HepG2 (cell line): ENCODE measurements around the gene ASPHD1. TPM values are rescaled to one million over a fixed set of nuclear protein-coding genes. Genes with fewer than 3 reads are reported as not detected.
A peak's percentile ranks its signal among the peaks of the same experiment; 100 is the strongest.

Experiments used
- GPN1 ChIP-seq: sonication (generic); formaldehyde crosslinking; IDR thresholded peaks from 2 replicates; pipeline ENCODE4 v1.5.1; 2020; ENCODE audit warnings: missing genetic modification reagents, borderline replicate concordance
- KLF12 ChIP-seq: sonication (generic); formaldehyde crosslinking; IDR thresholded peaks from 2 replicates; pipeline ENCODE4 v1.4.0; 2020; ENCODE audit warnings: missing genetic modification reagents, borderline replicate concordance
- NAIF1 ChIP-seq: sonication (generic); formaldehyde crosslinking; IDR thresholded peaks from 2 replicates; pipeline ENCODE4 v1.5.0; 2020; ENCODE audit warnings: mild to moderate bottlenecking, missing genetic modification reagents, borderline replicate concordance
- PHF21A ChIP-seq: sonication (generic); formaldehyde crosslinking; IDR thresholded peaks from 2 replicates; pipeline ENCODE4 v1.5.0; 2020; ENCODE audit warnings: mild to moderate bottlenecking, missing genetic modification reagents
- PRDM4 ChIP-seq: sonication (generic); formaldehyde crosslinking; IDR thresholded peaks from 2 replicates; pipeline ENCODE4 v1.9.0; 2021; ENCODE audit warnings: missing genetic modification reagents, borderline replicate concordance
- RBFOX2 ChIP-seq: fragments of 200-400 bp; formaldehyde crosslinking; IDR thresholded peaks from 2 replicates; pipeline ENCODE4 v1.6.1; 2017; ENCODE audit warnings: low read depth, mild to moderate bottlenecking, low read length
- SSRP1 ChIP-seq: IDR thresholded peaks from 2 replicates; pipeline ENCODE4 v1.6.1; 2016; ENCODE audit warnings: control low read depth
- USF2 ChIP-seq, 2 experiments: sonication (generic) in 1 of 2; formaldehyde crosslinking in 1 of 2; IDR thresholded peaks; 2 replicates each; pipeline versions ENCODE4 v1.5.1 to v1.6.1; 2011 to 2020; ENCODE audit warnings: borderline replicate concordance in 1 of 2, low read depth in 1 of 2, low read length in 1 of 2, mild to moderate bottlenecking in 1 of 2, missing genetic modification reagents in 1 of 2, moderate library complexity in 1 of 2
- ZBTB8A ChIP-seq: sonication (generic); formaldehyde crosslinking; IDR thresholded peaks from 2 replicates; pipeline ENCODE4 v1.4.0; 2020; ENCODE audit warnings: mild to moderate bottlenecking, low read depth, missing genetic modification reagents, borderline replicate concordance
- ZKSCAN8 ChIP-seq: IDR thresholded peaks from 2 replicates; pipeline ENCODE4 v1.6.1; 2016; ENCODE audit warnings: borderline replicate concordance, missing genetic modification reagents, missing compliant biosample characterization
- ZNF260 ChIP-seq: sonication (generic); formaldehyde crosslinking; IDR thresholded peaks from 2 replicates; pipeline ENCODE4 v1.4.0; 2020; ENCODE audit warnings: missing genetic modification reagents, low read depth, mild to moderate bottlenecking, borderline replicate concordance
- ZNF782 ChIP-seq: sonication (generic); formaldehyde crosslinking; IDR thresholded peaks from 2 replicates; pipeline ENCODE4 v1.4.0; 2020; ENCODE audit warnings: missing genetic modification reagents, mild to moderate bottlenecking, borderline replicate concordance
- polyA plus RNA-seq, 8 experiments: library from polyadenylated mRNA; depleted of rRNA in 3 of 8; stranded (reverse) in 7 of 8; unstranded in 1 of 8; fragments of >200 nt; fragmentation: Illumina TruSeq in 4 of 8; extraction: Trizol in 4 of 8; gene quantifications; 2 replicates each; pipeline versions ENCODE4 v1.2.1 to v1.2.3, GENCODE V29; 2011 to 2016; ENCODE audit warnings: low read depth in 4 of 8, missing spikeins in 1 of 8, mixed read lengths in 1 of 8; ENCODE audit not compliant: insufficient read depth in 1 of 8
- total RNA-seq, 5 experiments: library from RNA; depleted of rRNA; stranded (reverse); fragments of >200 nt; fragmentation: Illumina TruSeq; extraction: Trizol; gene quantifications; 2 replicates each; pipeline ENCODE4 v1.2.3, GENCODE V29; 2016; ENCODE audit warnings: low read depth in 1 of 5
- TF ChIP-seq, protein P1 (sequence below): sonication (generic); formaldehyde crosslinking; IDR thresholded peaks from 2 replicates; pipeline ENCODE4 v1.4.0; 2020; ENCODE audit warnings: mild to moderate bottlenecking, missing genetic modification reagents
- TF ChIP-seq, protein P2 (sequence below): sonication (generic); formaldehyde crosslinking; conservative IDR thresholded peaks from 2 replicates; pipeline ENCODE4 v1.4.0; 2020; ENCODE audit warnings: missing genetic modification reagents
- TF ChIP-seq, protein P3 (sequence below): sonication (generic); formaldehyde crosslinking; IDR thresholded peaks from 2 replicates; pipeline ENCODE4 v1.4.0; 2020; ENCODE audit warnings: missing genetic modification reagents, borderline replicate concordance

Gene ASPHD1
- total and polyA plus RNA-seq, 2 of the 13 experiments (the other 11 are each of a cell fraction or from before 2014, with no cell fraction given): 13.1 to 19.7 TPM

DNA sequence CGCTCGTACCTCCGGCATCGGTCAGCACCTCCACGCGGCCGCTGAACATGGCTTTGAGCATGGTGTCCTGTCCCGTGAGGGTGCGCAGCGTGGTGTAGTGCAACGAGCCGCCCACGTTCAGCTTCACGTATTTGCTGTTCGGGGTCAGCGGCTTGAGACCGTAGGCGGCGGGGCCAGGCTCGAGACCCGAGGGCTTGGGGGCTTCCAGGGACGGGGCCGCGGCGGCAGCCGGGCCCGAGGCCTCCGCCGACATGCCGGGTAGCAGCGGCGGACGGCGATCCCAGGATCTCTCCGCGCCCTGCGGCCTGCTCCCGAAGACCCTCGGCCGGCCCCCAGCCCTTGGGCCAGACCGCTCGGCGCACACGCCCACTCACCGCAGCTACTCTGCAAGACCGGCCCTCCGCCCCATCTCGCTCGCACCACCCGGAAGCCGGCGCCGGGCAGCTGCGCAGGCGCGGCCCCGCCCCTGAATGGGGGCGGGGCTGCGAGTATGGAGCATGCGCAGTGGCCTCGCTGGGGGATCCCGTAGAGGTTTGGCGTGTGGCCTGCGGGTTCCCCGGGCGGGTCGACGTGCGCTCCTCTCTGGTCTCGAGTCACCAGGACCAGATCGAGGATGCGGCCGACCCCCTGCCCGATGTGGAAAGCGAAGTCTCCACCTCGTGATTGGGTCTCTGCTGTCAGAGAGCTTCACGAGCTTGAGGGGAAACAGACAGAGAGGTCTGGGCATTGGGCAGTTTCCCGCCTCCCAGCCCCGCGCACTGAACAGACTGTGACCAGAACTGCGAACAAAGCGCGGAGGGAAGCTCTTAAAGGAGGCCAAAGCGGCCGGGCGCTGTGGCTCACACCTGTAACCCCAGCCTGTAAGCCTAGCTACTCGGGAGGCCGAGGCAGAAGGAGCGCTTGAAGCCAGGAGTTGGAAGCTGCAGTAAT is 25.8 kb downstream of the ASPHD1 start, which contains the start of gene KCTD13 (continued):
- TF ChIP-seq ZNF260 (CRISPR knock-in tag) (no peak), KLF12 (peak; percentile 96), ZNF782 (CRISPR knock-in tag) (no peak), SSRP1 (no peak), PHF21A (CRISPR knock-in tag) (no peak; the same call in 1 of the 2 replicates), PRDM4 (CRISPR knock-in tag) (peak; percentile 34; the same call in 1 of the 2 replicates), RBFOX2 (peak; percentile 96), ZKSCAN8 (CRISPR knock-in tag) (peak; percentile 59; the same call in 1 of the 2 replicates), USF2 (IDR thresholded peaks at IDR 0.05; ENCODE audit: low read depth, low read length) (no peak), USF2 (CRISPR knock-in tag; IDR thresholded peaks at IDR 0.05; ENCODE audit: borderline replicate concordance) (no peak), GPN1 (peak; percentile 55; the same call in 1 of the 2 replicates), NAIF1 (CRISPR knock-in tag) (0 out of 2 replicates have a peak, but pooled peaks have one; percentile 77), ZBTB8A (no peak)
- TF ChIP-seq, protein P1, sequence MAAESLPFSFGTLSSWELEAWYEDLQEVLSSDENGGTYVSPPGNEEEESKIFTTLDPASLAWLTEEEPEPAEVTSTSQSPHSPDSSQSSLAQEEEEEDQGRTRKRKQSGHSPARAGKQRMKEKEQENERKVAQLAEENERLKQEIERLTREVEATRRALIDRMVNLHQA (CRISPR knock-in tag): 0 out of 2 replicates have a peak, but pooled peaks have one; percentile 35
- TF ChIP-seq, protein P2, sequence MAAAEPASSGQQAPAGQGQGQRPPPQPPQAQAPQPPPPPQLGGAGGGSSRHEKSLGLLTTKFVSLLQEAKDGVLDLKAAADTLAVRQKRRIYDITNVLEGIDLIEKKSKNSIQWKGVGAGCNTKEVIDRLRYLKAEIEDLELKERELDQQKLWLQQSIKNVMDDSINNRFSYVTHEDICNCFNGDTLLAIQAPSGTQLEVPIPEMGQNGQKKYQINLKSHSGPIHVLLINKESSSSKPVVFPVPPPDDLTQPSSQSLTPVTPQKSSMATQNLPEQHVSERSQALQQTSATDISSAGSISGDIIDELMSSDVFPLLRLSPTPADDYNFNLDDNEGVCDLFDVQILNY (CRISPR knock-in tag): peak; percentile 66
- TF ChIP-seq, protein P3, sequence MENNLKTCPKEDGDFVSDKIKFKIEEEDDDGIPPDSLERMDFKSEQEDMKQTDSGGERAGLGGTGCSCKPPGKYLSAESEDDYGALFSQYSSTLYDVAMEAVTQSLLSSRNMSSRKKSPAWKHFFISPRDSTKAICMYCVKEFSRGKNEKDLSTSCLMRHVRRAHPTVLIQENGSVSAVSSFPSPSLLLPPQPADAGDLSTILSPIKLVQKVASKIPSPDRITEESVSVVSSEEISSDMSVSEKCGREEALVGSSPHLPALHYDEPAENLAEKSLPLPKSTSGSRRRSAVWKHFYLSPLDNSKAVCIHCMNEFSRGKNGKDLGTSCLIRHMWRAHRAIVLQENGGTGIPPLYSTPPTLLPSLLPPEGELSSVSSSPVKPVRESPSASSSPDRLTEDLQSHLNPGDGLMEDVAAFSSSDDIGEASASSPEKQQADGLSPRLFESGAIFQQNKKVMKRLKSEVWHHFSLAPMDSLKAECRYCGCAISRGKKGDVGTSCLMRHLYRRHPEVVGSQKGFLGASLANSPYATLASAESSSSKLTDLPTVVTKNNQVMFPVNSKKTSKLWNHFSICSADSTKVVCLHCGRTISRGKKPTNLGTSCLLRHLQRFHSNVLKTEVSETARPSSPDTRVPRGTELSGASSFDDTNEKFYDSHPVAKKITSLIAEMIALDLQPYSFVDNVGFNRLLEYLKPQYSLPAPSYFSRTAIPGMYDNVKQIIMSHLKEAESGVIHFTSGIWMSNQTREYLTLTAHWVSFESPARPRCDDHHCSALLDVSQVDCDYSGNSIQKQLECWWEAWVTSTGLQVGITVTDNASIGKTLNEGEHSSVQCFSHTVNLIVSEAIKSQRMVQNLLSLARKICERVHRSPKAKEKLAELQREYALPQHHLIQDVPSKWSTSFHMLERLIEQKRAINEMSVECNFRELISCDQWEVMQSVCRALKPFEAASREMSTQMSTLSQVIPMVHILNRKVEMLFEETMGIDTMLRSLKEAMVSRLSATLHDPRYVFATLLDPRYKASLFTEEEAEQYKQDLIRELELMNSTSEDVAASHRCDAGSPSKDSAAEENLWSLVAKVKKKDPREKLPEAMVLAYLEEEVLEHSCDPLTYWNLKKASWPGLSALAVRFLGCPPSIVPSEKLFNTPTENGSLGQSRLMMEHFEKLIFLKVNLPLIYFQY (CRISPR knock-in tag): no peak; the same call in 1 of the 2 replicates
